ENCODE data around the gene LRRC23. TPM values are rescaled to one million over a fixed set of nuclear protein-coding genes. Genes with fewer than 3 reads are reported as not detected.
A peak's percentile ranks its signal among the peaks of the same experiment; 100 is the strongest.

Gene LRRC23
- total and polyA plus RNA-seq, 9 of the 15 experiments (the other 6 are each of a cell fraction or from before 2014, with no cell fraction given), result 2.2 to 7.0 (median 3.0) TPM

GRCh38 chr12:6872073-6873048 is 32.3 kb upstream of the LRRC23 start (continued):
- TF ChIP-seq, protein P1, sequence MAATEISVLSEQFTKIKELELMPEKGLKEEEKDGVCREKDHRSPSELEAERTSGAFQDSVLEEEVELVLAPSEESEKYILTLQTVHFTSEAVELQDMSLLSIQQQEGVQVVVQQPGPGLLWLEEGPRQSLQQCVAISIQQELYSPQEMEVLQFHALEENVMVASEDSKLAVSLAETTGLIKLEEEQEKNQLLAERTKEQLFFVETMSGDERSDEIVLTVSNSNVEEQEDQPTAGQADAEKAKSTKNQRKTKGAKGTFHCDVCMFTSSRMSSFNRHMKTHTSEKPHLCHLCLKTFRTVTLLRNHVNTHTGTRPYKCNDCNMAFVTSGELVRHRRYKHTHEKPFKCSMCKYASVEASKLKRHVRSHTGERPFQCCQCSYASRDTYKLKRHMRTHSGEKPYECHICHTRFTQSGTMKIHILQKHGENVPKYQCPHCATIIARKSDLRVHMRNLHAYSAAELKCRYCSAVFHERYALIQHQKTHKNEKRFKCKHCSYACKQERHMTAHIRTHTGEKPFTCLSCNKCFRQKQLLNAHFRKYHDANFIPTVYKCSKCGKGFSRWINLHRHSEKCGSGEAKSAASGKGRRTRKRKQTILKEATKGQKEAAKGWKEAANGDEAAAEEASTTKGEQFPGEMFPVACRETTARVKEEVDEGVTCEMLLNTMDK (IDR thresholded peaks at IDR 0.05; ENCODE audit: borderline replicate concordance, insufficient read depth, low read depth, low read length, poor library complexity, severe bottlenecking), result peak; percentile 34
- 0 out of 2 replicates have a peak, but pooled peaks have one; percentile 17 for TF ChIP-seq LCOR (CRISPR knock-in tag; IDR thresholded peaks at IDR 0.05)
- 0 out of 2 replicates have a peak, but pooled peaks have one; percentile 16 for TF ChIP-seq PTBP1 (IDR thresholded peaks at IDR 0.05; ENCODE audit: low read depth, low read length)
- TF ChIP-seq, protein P2, sequence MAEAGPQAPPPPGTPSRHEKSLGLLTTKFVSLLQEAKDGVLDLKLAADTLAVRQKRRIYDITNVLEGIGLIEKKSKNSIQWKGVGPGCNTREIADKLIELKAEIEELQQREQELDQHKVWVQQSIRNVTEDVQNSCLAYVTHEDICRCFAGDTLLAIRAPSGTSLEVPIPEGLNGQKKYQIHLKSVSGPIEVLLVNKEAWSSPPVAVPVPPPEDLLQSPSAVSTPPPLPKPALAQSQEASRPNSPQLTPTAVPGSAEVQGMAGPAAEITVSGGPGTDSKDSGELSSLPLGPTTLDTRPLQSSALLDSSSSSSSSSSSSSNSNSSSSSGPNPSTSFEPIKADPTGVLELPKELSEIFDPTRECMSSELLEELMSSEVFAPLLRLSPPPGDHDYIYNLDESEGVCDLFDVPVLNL (CRISPR knock-in tag; IDR thresholded peaks at IDR 0.05; ENCODE audit: low read depth), result no peak
- no peak for TF ChIP-seq STAG1 (CRISPR knock-in tag; IDR thresholded peaks at IDR 0.05; ENCODE audit: borderline replicate concordance)
- no peak for TF ChIP-seq PCBP1 (IDR thresholded peaks at IDR 0.05; ENCODE audit: low read depth, low read length, poor library complexity, severe bottlenecking)
- no peak for TF ChIP-seq PHTF2 (CRISPR knock-in tag; IDR thresholded peaks at IDR 0.05)
- no peak for TF ChIP-seq CHD4 (IDR thresholded peaks at IDR 0.05; ENCODE audit: insufficient read depth, insufficient replicate concordance, low read depth, low read length, poor library complexity, severe bottlenecking)
- peak; percentile 74 for TF ChIP-seq CREM (IDR thresholded peaks at IDR 0.05; ENCODE audit: low read depth)
- TF ChIP-seq FIP1L1 (IDR thresholded peaks at IDR 0.05; ENCODE audit: low read depth, low read length, poor library complexity, severe bottlenecking), result peak; percentile 85
- TF ChIP-seq BRD9 (IDR thresholded peaks at IDR 0.05; ENCODE audit: low read depth, partially characterized antibody), result no peak
- TF ChIP-seq, protein P3, sequence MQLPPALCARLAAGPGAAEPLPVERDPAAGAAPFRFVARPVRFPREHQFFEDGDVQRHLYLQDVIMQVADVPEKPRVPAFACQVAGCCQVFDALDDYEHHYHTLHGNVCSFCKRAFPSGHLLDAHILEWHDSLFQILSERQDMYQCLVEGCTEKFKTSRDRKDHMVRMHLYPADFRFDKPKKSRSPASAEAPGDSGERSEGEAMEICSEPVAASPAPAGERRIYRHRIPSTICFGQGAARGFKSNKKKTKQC (CRISPR knock-in tag; IDR thresholded peaks at IDR 0.05), result no peak
- TF ChIP-seq, protein P4, sequence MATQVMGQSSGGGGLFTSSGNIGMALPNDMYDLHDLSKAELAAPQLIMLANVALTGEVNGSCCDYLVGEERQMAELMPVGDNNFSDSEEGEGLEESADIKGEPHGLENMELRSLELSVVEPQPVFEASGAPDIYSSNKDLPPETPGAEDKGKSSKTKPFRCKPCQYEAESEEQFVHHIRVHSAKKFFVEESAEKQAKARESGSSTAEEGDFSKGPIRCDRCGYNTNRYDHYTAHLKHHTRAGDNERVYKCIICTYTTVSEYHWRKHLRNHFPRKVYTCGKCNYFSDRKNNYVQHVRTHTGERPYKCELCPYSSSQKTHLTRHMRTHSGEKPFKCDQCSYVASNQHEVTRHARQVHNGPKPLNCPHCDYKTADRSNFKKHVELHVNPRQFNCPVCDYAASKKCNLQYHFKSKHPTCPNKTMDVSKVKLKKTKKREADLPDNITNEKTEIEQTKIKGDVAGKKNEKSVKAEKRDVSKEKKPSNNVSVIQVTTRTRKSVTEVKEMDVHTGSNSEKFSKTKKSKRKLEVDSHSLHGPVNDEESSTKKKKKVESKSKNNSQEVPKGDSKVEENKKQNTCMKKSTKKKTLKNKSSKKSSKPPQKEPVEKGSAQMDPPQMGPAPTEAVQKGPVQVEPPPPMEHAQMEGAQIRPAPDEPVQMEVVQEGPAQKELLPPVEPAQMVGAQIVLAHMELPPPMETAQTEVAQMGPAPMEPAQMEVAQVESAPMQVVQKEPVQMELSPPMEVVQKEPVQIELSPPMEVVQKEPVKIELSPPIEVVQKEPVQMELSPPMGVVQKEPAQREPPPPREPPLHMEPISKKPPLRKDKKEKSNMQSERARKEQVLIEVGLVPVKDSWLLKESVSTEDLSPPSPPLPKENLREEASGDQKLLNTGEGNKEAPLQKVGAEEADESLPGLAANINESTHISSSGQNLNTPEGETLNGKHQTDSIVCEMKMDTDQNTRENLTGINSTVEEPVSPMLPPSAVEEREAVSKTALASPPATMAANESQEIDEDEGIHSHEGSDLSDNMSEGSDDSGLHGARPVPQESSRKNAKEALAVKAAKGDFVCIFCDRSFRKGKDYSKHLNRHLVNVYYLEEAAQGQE (IDR thresholded peaks at IDR 0.05; ENCODE audit: borderline replicate concordance), result peak; percentile 39
- TF ChIP-seq, protein P4 (CRISPR knock-in tag; IDR thresholded peaks at IDR 0.05; ENCODE audit: low read depth), result no peak
